Retinal pigment epithelial cell (primary cell): ENCODE measurements around the gene PRSS1.

Experiments
- DNase-seq: peaks from one replicate; pipeline ENCODE4 v3.0.0-alpha.2; 2010; ENCODE audit warnings: low read depth
- H3K4me3 ChIP-seq: 2 replicates; pipeline ENCODE4 v1.5.1; 2011; ENCODE audit warnings: mild to moderate bottlenecking, low read length, control low read depth, moderate library complexity
- CTCF ChIP-seq: conservative IDR thresholded peaks from 2 replicates; pipeline ENCODE4 v1.5.1; 2011; ENCODE audit warnings: low read depth, low read length, control low read depth, inconsistent platforms

The PRSS1 gene

GRCh38 chr7:142787034-142787768 is 37.9 kb downstream of the PRSS1 start:
- H3K4me3 ChIP-seq: no peak overlapping the region
- no peak for TF ChIP-seq CTCF
- no peak for DNase-seq

- no peak overlapping the region for H3K4me3 ChIP-seq
- no peak for DNase-seq
- no peak for TF ChIP-seq CTCF
These were observed 38.5 kb downstream of the PRSS1 start for GRCh38 chr7:142787783-142788182.

GRCh38 chr7:142788303-142789289 is 39.3 kb downstream of the PRSS1 start:
- no peak for TF ChIP-seq CTCF
- DNase-seq: no peak
- no peak overlapping the region for H3K4me3 ChIP-seq

- no peak for DNase-seq
- TF ChIP-seq CTCF: no peak
- no peak overlapping the region for H3K4me3 ChIP-seq
These were observed 40.2 kb downstream of the PRSS1 start for GRCh38 chr7:142789441-142789840.

- H3K4me3 ChIP-seq: no peak overlapping the region
- DNase-seq: no peak
These were observed 40.8 kb downstream of the PRSS1 start for GRCh38 chr7:142790056-142790455.

GRCh38 chr7:142790555-142790954 is 41.3 kb downstream of the PRSS1 start:
- no peak for DNase-seq
- no peak for TF ChIP-seq CTCF

More at GRCh38 chr7:142790056-142790455, 40.8 kb downstream of the PRSS1 start:
- no peak for TF ChIP-seq CTCF

More at GRCh38 chr7:142790555-142790954, 41.3 kb downstream of the PRSS1 start:
- H3K4me3 ChIP-seq: no peak overlapping the region
